NCI-H446 (cell line): ENCODE data around the gene SYNCRIP.
A peak's percentile ranks its signal among the peaks of the same experiment; 100 is the strongest.
"Not testable (repeated sequence)": the region's sequence is repeated elsewhere in the genome, so short reads cannot be mapped to it uniquely, and the experiment has no call there.

ENCODE experiments used
- DNase-seq, 2 experiments: peaks; one replicate each; lab custom pipeline; 2025; lab: John Stamatoyannopoulos, UW

Gene SYNCRIP

DNA sequence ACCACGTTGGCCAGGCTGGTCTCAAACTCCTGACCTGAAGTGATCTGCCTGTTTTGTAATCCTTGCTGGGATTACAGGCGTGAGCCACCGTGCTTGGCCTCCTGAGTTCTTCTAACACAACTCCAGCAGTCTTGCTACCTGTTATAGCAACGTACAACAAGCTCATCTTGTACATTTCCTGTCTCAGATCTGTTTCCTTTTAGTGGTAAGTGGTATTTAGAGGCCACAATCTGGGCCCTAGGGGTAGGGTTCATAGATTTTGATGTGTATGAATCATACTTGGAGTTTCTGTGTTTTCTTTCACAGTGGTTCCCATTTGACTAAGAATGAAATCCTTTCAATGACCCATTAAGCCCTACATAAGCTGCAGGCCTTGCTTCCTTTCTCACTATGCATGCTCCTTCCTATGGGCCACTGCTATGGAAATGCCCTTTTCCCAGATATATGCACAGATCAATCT is 27.1 kb upstream of the SYNCRIP start:
- DNase-seq = no peak

DNA sequence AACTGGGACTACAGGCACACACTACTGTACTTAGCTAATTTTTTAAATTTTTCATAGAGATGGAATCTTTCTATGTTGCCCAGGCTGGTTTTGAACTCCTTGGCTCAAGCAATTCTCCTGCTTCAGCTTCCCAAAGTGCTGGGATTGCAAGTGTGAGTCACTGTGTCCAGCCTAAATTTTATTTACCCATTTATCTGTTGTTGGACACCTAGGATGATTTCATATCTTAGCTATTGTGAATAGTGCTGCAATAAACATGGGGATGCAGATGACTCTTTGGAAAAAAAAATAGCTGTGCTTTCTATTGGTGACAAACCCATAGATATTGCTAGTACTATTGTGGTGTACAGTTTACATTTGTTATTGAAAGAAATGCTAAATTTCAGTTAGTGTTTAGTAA is 19.6 kb upstream of the SYNCRIP start:
- no peak for DNase-seq

DNA sequence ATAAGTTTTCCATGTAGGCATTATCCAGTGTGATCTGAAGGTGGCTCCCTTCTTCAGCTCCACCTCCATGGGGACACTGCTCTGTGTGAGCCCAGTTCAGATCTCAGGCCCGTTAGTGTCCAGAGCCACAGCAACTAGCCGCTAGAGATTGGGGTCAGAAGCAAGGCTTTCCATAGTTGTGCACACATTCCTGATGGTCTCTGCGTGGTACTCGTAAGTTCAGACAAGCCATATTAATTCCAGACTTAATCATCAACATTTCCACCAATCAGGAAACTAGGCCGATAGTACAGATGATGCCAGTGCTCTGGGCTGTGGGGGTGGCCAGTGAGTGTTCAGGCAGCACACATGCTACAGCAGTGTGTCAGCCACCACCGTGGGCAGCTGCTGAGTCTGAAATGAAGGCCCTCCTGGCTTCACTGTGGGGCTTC is 17.5 kb upstream of the SYNCRIP start:
- DNase-seq = no peak

DNA sequence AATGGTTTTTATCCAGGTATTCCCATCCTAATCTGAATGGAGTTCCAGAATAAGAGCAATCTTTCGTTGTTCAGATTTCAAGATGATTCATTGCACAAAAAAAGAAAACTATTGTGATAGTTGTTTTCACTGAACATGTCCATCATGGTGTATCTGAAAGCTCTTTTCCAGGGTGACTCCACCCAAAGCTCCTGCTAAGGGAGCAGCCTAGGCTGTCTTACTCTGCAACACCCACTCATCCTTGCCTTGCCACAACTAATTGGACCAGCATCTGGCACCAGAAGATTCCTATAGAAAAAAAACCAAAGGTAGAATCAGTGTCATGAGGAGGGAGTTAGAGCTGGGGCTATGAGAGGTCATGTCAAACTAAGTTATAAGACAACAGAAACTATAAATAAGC is 7.9 kb upstream of the SYNCRIP start:
- DNase-seq = no peak

DNA sequence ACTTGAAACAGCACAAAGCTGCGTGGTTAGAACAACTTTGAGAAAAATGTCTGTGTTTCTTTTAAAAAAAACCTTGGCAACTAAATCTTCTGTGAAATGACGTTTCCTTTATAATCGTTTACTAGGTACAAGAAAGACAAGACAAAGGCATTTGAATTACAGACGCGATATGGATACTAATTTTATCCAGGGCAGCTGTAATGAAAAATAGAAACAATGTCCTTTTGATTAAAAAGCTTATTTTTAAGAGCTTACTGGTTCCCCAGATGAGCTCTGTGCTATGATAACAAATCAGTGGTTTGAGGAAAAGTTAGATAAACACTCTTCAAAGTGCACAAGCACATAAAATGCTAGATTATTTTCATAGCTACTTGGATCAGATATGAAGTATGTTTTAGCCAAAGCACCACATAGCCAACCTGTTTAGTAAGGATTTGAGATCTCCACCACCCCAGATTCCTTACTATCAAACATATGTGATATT is 1.6 kb upstream of the SYNCRIP start:
- DNase-seq = no peak

DNA sequence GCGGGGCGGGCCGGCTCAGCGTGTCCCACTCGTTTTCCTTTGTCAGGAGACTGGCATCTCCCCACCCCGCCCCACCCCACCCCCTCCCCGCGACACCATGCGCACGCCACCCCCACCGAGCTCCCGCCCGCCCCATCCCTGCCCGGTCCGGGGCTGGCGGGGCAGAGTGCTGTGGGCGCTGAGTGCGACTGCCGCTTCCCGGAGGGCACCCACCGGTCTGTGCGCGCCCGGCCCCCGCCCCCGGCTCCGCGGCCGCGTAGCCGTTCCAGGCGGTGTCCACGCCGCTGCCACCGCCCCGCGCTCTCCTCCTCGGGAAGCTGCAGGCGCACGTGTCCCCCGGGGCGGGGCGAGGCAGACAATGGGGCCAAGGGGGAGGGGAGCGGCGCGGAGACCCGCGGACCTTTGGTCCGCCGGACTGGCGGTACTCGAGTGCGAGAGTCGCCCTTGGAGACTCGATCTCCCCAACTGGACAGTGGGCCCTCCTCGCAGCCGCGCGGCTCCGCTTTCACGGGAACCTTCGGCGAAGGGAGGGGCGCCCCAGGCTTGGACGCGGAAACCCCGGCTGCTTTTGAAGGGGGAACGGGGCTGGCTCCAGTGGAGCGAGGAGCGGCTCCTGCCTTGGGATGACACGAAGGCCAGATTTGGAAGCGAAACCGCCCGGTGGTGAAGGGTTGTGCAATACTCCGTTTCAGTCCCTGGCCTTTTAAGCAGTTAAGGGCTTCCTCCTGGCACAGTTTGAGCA is 1.0 kb upstream of the SYNCRIP start:
- peak; percentile 85 to 88 for DNase-seq

DNA sequence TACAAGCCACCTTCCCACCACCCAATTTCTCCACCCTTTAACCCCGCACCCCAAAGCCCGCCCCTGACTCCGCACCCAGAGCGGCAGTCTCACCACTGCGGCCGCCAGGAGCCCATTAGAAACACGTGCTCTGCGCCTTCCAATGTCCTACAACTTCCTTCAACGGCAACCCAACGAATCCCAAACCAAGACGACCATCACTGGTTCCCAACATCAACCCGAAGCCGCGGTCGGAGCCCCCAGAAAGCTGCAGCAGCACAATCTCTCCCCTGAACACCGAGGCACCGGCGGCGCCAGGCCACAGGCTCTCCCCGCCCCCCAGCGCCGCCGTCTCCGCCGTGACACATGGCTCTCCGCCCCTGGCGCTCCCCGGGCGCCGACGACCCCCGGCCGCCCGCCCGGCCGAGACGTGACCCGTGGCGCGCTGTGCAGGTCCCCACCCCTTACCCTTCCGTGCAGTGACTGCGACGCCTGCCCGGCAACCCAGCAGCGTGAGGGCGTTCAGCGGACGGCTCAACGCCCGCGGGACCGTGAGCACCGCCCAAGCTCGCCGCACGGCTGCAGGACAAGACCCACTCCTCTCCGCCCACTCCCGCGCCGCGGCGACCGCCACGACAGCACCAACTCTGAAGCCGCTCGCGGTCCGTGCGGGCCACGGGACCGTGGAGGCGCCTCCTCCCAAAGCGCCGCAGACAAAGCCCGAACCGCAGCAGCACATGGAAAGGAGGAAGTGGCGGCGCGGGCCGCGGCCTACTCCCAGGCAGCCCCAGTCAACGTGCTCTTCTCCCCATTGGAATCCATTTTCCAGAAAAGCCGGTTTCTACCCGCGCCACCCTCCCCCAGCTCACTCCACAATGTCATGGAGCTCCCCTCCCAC is 551 bp downstream of the SYNCRIP start:
- DNase-seq = peak; percentile 20 to 39

DNA sequence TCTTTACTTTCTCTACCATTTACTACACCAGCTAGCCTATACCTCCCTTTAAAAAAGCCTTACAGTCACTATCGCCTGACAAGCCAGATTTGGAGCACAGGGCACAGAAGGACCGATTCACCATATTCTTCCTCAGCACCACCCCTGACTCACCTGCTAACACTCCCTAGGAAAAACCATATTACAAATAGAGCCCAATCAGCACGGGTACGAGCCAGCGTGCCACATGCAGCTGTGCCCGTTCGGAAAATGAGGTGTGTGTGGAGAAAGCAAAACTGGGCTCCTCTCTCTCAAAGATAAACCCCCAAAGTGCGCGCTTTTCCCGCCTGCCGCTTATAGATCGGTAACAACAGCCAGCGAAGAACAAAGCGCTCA is 1.2 kb downstream of the SYNCRIP start:
- no peak for DNase-seq

DNA sequence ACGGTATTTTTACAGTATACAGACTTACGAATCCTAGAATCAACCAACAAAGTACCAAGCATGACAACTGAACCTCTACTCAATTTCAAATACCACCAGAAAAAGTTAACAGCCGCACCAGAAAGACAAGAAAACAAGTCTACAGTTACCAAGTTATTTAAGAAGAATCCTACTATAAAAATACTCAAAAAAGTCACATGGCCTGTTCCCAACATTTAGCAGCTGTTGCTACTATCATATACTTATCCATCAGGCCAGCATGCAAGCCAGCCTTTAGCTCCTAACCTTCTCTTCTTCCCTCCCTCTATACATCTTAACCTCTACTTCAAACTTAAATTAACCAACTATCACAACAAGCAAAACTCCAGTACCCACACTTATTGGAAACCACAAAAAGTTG is 1.9 kb downstream of the SYNCRIP start:
- DNase-seq = no peak

DNA sequence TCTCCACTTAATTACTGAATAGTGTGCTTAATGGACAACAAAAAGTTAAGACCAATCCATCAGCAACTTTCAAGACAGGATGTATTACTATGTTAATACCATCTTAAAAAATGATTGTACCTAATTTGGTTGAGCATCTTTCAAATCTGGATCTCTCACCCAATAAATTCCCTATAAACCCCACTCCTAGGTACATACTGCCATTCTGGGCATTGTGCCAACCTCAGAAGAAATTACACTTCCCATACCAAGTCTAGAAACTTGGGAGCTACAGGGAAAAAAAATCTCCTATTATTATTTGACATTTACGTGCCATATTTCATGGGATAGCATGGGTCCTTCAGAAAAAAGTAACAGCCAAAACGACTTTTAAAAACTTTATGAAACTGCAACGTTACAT is 5.1 kb downstream of the SYNCRIP start:
- DNase-seq = no peak

DNA sequence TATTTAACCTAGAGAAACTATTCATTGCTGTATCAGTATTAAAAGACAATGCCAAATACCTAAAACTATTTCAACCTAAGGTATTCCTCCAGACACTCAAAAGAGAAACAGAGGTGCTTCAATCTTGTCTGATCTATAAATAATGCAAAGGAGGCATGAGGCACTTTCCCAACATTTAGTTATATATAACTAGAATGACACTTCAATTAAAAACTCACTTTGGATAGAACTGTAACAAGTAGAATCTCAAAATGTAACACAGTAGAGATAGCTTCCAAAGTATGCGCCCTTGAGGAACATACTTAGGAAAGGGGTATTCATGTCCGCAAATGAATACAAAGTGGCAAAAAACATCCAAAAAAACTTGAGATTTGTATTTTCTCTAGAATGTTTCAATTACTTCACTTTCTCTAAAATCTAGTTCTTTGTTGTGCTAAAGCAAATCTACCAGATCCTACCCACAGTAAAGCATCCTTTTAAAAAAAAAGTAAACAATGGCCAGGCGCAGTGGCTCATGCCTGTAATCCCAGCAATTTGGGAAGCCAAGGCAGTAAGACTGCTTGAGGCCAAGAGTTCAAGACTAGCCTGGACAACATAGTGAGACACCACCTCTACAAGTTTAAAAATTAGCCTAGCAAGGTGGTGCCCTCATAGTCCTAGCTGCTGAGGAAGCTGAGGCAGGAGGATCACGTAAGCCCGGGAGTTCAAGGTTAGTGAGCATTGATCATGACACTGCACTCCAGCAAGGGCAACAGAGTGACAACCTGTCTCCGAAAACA is 10.3 kb downstream of the SYNCRIP start:
- no peak for DNase-seq

DNA sequence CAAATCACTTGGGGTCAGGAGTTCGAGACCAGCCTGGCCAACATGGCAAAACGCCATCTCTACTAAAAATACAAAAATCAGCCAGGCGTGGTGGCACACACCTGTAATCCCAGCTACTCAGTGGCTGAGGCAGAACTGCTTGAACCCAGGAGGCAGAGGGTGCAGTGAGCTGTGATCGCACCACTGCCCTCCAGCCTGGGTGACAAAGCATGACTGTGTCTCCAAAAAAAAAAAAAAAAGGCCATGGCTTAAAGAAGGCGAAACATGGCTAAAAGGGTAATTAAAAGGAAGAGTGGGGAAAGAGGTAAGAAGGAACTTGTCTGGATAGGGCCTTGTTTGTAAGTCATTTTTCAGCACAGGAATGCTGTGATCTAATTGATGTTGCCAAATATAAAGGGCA is 11.6 kb downstream of the SYNCRIP start:
- not testable (repeated sequence) for DNase-seq

DNA sequence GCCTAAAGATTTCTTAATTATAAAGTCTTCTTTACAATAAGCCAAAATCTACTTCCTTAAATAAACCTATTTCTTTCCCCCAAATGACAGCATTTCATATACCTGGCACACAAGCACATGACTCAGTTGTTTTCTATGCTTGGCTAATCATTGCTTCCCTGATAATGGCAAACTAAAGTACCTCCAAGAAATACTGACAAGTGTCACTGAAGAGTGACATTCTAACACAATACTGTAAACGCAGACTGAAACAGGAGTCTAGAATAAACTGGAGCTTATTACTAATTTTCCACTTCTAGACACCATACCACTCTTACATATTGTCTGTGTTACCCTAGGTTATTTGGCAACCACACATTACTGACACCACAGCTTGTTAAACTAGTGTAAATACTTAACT is 14.3 kb downstream of the SYNCRIP start:
- DNase-seq = no peak

DNA sequence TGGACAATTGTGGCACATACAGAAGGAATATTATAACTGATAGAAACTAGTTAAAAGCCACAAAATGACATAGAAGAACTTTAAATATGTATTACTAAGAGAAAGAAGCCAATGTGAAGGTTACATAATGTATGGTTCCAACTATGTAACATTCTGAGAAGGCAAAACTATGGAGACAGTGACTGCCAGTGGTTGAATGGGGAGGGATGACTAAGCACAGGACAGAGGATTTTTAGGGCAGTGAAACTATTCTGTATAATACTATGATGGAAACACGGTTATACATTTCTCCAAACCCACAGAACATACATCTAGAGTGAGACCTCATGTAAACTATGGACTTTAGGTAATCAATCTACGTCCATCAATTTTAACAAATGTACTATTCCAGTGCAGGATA is 22.4 kb downstream of the SYNCRIP start:
- no peak for DNase-seq

DNA sequence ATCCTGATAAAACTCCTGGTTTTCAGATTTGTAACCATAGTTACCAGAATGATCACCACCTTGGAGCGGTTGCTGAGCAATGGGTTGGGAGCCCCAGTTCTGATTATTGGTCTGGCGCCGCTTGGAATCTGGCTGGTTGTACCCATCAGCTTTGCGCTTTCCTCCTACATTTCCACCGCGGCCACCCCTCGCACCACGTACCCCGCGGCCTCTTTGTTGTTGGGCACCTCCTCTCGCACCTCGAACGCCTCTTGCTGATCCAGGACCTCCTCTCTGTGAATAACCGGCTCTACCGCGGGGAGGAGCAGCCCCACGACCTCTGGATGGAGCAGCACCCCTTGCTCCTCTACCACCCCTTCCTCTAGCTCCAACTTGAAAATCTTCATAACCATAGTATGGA is 27.9 kb downstream of the SYNCRIP start:
- no peak for DNase-seq

DNA sequence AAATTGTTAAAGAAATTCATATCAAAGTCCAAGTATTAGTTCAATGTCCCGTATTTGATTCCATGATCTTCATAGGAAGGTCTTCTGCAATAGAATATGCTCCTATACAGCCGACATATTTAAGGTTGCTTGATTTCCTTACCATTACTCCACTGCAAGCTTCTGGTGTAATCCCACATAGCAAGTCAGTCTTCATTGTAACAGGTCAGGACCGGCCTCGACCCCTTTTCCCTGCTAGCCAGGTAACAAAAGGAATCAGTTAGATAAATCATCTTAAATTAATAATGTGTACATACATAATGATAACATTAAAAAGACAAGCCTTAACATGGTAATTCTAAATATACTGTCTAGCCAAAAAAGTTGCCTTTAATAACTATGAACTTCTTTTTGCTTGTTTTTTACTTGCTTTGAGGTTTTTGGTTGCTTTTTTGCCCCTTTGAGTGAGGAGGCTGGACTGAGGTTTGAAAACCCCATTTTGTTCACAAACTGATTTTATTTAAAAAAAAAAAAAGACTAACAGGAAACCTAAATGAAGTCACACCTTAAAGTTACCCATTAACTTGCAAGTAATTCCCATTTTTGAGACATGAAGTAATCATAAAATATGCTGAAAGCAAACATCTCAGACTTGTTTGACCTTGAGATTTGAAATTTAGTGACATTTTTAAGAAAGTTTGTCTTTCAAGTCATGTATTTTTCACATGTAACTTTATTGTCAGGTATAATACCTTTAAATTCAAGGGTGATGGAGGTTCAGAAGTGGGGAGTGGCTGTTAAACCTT is 29.8 kb downstream of the SYNCRIP start:
- DNase-seq = no peak

DNA sequence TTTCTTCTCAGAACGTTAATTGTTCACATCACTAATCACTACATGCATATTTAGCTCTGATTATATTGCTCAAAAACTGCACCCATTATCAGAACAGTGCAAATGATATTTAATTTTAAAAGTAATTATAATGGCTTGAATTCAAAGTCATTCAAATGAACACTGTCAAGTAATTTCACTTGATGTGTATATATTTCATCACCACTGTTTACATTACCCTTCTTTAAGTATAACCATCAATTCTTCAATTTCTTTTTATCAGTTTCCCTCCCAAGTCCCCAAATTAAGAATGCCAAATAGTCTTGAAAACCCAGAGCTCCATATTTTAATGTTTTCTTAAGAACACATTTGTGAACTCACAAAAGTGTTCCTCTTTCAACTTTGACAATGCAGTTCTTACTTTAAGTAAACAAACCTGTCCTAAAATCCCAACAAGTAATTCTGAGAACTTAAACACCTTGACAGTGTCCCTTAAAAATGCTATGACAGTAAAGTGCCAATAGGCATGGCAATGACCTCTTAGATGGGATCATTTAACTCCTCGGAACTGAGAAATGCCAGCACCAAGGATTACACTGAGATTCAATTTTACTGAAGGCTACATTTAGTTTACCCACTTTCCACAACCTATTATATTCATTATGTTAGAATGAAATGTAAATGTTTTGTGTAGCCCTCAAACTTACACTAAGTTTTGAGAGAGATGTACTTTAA is 32.3 kb downstream of the SYNCRIP start:
- no peak for DNase-seq

DNA sequence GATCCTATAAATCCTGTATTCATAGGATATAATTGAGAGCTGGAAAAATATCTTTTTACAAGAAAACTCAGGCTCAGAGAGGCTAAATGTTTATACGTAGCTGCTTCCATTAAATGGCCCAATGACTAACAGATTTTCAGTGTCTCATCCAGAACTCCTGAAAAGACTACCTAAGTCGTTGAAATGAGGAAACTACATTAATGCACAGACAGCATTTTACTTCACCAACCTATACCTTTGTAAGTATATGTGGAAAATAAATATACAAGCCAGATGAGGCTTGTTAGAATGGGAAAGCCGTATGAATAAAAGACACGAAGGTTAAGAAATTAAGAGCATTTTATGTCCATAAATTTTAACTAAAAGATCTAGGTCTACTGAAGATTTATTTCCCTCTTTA is 40.6 kb downstream of the SYNCRIP start:
- no peak for DNase-seq

DNA sequence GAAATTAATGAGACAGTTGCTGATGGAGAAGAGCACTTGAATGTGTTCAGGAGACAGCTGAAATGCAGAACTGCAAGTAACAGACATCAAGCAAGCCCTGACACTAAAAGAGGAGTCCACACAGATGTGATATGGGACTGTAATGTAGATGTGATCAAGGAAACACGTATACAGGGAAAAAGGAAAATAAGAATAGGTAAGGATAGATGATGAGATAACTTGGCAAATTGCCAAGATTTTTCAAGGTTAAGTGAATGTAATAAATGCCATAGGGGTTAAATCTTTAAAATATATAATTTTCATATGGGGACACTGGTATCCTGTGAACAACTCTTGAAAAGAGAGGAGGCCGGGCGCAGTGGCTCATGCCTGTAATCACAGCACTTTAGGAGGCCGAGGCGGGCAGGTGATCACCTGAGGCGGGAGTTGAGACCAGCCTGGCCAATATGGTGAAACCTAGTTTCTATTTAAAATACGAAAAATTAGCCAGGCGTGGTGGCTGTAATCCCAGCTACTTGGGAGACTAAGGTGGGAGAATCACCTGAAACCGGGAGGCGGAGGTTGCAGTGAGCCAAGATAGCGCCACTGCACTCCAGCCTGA is 41.9 kb downstream of the SYNCRIP start:
- no peak for DNase-seq

DNA sequence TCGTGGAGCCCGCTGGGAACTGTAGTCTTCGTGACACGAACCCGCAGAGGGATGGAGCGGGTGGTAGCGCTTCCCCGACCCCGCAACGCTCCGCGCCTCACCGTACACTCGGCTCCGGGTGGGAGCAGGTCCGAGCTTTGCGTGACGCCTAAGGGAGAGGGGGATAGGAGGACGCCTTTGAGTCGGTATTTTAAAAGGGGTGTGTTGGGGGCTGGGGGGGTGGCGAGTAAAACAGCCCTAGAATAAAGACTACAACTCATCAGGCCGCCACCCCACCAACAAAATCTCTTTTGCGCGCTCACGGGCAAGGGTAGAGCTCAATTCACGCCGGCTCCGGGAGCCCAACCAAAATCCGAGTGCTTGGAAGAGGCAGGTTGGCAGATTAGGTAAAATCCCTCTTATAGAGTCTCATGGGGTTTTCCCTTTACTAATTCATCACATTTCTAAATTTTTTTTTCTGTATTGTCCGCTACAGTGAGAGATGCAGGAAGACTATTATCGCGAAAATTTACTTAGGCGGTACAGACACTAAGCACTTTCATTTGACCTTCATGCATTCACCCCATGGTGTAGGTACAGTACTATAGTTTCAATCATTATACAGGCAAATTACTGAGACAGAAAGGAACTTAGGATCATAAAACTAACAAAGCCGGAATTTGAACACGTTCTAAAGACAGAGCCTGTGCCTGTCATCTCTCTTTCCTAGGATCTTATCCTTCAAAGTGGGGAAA is 48.3 kb downstream of the SYNCRIP start:
- no peak for DNase-seq
